Measurements from ENCODE around the gene SPI1.
"Not testable (repeated sequence)": the region's sequence is repeated elsewhere in the genome, so short reads cannot be mapped to it uniquely, and the experiment has no call there.

SPI1 gene

DNA sequence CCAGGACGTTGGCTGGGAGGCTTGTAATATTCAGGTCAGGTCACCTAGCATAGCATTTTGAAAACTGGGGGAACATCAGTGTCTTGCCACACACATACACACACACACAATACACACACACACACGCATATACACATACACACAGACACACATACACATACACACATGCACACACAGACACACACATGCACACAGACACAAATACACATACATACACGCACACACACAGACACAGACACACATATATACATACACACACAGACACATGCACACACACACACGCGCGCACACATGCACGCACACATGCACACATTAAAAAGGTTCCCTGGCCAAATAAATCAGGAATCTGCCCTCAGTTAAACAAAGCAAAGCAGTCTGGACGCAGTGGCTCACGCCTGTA is 38.3 kb downstream of the SPI1 start:
- no peak for DNase-seq (ENCODE audit: low read depth)

GRCh38 chr11:47338396-47339241 is 39.7 kb downstream of the SPI1 start:
- no peak for DNase-seq (ENCODE audit: low read depth)

GRCh38 chr11:47337229-47337924 is 41.0 kb downstream of the SPI1 start:
- DNase-seq (ENCODE audit: low read depth): no peak

DNA sequence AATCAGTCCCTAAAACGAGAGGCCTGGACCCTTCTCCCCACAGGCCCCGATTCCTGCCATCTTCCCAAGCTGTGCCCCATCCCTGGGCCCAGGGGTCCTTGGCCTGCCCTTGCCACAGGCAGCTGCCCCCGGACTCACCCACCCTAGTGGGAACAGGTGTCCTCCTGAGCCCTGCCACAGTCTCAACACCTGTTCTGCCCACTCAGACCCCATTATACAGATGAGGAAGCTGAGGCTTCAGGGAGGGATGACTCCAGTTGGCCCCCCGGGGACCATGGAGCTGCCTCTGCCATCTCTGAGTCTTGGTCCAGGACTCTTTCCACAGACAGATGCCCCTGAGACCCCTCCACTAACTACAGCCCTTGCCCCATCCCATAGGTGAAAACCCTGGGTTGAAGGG is 41.8 kb downstream of the SPI1 start:
- DNase-seq (ENCODE audit: low read depth): no peak

DNA sequence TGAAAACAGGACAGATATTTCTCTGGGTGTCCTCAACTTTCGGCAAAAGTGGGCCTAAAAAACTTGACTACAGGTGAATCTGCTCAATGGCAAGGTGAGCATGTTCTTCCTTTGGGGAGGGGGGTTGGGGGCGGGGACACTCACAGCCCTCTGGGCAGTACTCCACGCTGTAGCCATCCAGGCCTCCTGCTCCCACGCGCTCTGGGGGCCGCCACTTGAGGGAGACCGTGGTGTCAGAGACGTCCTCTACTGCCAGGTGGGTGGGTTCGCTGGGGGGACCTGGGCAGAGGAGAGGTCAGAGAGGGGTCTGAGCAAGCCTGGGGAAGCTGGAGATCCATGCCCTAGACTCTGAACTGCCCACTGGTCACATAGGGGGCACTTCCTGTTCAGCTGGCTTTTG is 42.6 kb downstream of the SPI1 start:
- DNase-seq (ENCODE audit: low read depth): no peak

DNA sequence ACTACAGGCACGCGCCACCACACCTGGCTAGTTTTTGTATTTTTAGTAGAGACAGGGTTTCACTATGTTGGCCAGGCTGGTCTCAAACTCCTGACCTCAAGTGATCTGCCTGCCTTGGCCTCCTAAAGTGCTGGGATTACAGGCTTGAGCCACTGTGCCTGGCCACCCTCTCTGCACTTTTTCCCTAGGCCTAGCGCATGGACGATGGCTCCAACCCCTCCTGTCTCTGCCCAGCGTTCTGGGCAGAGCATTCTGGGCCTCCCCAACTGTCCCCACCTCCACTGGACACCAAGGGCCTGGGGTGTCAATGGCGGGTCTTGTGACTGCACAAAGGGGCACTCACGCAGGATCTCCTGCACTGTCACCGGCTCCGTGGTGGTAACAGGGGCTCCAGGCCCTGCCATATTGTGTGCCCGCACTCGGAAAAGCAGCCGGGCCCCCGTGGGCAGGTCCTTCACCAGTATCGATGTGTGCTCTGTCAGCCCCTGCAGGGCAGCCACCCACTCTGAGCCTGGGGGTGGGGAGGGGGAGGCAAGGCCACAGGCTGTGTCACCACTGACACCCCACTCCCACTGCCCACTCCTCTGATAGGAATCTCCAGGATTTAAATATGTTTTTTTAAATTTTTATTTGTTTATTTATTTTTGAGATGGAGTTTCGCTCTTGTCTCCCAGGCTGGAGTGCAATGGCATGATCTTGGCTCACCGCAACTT is 43.5 kb downstream of the SPI1 start:
- not testable (repeated sequence) for DNase-seq (ENCODE audit: low read depth)

- no peak for DNase-seq (ENCODE audit: low read depth)
These were observed 44.4 kb downstream of the SPI1 start for GRCh38 chr11:47333886-47334443.

GRCh38 chr11:47333526-47333845 is 44.9 kb downstream of the SPI1 start:
- DNase-seq (ENCODE audit: low read depth): no peak

GRCh38 chr11:47332791-47333525 is 45.4 kb downstream of the SPI1 start:
- no peak for DNase-seq (ENCODE audit: low read depth)

- DNase-seq (ENCODE audit: low read depth): no peak
These were observed 46.0 kb downstream of the SPI1 start for GRCh38 chr11:47332303-47332711.

DNA sequence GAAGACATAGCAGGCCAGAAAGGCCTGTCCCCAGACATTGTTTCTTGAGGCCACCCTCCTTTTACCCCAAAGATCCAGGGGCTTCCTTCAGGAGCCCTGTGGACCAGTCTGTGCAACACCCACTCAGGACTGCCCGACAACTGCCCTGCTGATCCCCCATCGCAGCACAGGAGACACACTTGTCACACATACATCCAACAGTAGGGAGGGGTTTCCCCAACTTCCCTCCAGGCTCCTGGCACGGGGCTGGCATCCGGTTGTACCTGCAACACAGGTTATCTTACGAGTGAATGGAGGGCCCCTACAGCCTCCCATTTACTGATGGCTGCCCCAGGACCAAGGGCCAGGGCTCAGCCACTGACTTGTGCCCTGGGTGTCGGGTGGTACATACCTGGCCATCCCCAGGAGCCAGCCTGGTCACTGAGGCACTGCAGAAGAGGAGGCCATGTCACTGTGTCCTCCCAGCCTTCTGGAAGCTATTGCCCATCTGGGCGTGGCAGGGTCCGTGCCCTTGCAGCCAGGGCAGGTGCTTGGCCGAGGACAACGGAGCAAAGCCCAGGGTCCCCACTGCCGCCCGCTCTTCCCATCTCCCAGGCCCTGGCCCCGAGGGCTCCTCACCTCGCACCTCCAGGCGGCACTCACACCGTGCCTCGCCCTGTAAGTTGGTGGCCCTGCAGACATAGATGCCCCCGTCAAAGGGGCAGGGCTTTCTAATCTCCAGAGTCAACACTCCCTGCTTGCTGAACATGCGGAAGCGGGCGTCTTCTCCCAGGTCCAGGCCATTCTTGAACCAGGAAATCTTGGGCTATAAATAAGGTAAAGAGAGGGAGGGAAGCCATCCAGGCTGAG is 46.7 kb downstream of the SPI1 start:
- DNase-seq (ENCODE audit: low read depth): no peak

GRCh38 chr11:47329987-47330931 is 48.1 kb downstream of the SPI1 start:
- DNase-seq (ENCODE audit: low read depth): no peak

DNA sequence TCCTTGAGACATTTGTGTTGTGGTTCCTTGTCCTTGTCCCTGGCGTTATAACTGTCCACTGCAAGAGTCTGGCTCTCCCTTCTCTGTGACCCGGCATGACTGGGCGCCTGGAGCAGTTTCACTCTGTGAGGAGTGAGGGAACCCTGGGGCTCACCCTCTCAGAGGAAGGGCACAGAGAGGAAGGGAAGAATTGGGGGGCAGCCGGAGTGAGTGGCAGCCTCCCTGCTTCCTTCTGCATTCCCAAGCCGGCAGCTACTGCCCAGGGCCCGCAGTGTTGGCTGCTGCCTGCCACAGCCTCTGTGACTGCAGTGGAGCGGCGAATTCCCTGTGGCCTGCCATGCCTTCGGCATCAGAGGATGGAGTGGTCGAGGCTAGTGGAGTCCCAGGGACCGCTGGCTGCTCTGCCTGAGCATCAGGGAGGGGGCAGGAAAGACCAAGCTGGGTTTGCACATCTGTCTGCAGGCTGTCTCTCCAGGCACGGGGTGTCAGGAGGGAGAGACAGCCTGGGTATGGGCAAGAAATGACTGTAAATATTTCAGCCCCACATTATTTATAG is 48.8 kb downstream of the SPI1 start:
- DNase-seq (ENCODE audit: low read depth): no peak

DNA sequence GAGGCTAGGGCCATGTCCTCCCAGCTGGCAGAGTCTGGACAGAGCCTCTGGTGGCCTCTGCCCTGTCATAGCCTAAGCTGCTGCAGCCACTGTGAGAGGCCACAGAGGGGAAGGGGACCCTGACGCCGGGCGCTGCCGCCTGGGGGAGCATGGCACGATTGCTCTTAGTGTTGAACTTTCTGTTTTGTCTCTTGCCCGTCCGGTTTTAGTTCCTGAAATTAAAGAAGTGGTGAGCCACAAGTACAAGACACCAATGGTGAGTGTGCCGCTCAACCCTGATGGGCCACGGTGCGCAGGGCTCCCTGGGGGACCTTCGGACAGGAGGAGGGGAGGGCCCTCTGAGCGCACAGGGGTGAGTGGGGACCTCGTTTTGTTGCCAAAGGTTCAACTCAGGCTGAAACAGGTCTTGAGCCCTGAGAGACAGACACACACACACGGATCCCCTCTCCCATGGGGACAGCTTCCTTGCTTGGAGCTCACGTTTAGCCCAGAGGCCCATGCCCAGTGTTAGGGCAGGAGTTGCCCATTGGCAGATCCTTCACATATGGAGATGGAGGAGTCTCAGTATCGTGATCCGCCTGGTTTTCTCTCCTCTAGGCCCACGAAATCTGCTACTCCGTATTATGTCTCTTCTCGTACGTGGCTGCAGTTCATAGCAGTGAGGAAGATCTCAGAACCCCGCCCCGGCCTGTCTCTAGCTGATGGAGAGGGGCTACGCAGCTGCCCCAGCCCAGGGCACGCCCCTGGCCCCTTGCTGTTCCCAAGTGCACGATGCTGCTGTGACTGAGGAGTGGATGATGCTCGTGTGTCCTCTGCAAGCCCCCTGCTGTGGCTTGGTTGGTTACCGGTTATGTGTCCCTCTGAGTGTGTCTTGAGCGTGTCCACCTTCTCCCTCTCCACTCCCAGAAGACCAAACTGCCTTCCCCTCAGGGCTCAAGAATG is 49.6 kb downstream of the SPI1 start:
- no peak for DNase-seq (ENCODE audit: low read depth)

GRCh38 chr11:47327949-47328348 is 50.4 kb downstream of the SPI1 start:
- DNase-seq (ENCODE audit: low read depth): no peak

GRCh38 chr11:47327025-47327424 is 51.3 kb downstream of the SPI1 start:
- no peak for DNase-seq (ENCODE audit: low read depth)

DNA sequence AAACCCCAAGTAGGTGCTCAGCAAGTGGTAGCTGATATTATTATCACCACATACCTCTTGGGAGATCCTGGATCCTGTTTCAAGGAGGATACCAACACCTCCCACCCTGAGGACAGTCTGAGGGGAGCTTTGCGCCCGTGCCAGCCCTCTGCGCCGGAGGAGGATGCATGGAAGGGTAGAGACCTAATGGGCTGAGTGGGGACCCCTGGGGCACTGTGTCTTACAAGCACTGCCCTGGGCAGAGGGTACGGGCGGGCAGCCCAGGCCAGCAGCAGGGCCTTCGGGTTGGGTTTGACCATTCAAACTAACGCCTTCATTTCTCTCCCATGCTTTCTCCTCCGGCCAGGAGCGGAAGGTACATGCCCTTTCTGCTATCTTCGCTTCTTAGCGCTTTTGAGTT is 52.1 kb downstream of the SPI1 start:
- DNase-seq (ENCODE audit: low read depth): no peak

DNA sequence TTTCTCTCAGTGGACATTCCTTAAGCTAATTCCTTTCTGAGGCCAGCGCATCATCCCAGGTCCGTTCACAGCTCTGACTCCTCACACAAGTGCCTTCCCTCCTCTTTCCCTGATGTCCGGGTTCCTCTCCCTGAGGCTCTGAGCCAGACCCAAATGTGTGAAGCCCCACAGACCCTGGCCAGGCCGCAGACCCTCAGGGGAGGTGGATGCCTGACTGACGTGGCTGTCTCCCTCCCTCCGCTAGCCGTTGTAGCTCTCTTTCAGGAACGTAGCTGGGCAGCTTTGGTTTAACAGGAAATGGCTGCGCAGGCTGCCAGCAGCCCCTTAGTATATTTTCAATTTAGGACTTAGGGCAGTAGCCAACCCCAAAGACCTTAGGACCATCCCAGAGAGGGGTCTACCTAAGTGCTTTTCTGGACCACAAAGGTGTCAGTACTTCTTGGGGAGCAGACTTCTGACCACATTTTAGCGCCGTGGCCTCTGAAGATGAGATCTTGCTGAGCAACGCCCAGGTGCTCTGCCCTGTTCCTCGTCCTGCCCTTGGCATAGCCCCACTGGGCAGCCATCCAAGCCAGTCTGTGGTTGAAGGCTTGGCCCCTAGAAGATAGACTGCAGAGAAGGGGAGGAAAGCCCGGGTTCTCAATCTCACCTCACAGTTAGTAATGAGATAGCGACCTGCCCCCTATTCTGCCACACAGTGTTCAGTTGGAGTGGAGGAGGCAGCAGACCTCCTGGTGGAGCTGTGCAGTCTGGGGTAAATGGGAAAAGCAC is 52.9 kb downstream of the SPI1 start:
- no peak for DNase-seq (ENCODE audit: low read depth)
